ENCODE measurements around the gene KLRG1. TPM values are rescaled to one million over a fixed set of nuclear protein-coding genes. Genes with fewer than 3 reads are reported as not detected.
A peak's percentile ranks its signal among the peaks of the same experiment; 100 is the strongest.

The KLRG1 gene
- total and polyA plus RNA-seq, 2 experiments from 2014 or later, result 0.37 to 1.8 TPM

- Histone ChIP-seq H3K27ac (no peak overlapping the region), H2AFZ (no peak overlapping the region), H3K27me3 (no peaks in the 10 kb centered on the region), H3K4me2 (no peak overlapping the region), H3K4me1 (ENCODE audit: insufficient read depth) (no peaks in the 10 kb centered on the region), H3K79me2 (no peaks in the 10 kb centered on the region), H3K4me3 (no peak overlapping the region), H4K20me1 (ENCODE audit: insufficient read depth, poor library complexity, severe bottlenecking) (no peaks in the 10 kb centered on the region), H3K9me2 (replicated peaks; ENCODE audit: insufficient read depth) (no peaks in the 10 kb centered on the region), H3K36me3 (replicated peaks; ENCODE audit: insufficient read depth, low read depth) (no peaks in the 10 kb centered on the region), H3K9me3 (ENCODE audit: low read depth) (no peaks in the 10 kb centered on the region)
- DNase-seq (ENCODE audit: low spot score), result no peak
- TF ChIP-seq, protein P1, sequence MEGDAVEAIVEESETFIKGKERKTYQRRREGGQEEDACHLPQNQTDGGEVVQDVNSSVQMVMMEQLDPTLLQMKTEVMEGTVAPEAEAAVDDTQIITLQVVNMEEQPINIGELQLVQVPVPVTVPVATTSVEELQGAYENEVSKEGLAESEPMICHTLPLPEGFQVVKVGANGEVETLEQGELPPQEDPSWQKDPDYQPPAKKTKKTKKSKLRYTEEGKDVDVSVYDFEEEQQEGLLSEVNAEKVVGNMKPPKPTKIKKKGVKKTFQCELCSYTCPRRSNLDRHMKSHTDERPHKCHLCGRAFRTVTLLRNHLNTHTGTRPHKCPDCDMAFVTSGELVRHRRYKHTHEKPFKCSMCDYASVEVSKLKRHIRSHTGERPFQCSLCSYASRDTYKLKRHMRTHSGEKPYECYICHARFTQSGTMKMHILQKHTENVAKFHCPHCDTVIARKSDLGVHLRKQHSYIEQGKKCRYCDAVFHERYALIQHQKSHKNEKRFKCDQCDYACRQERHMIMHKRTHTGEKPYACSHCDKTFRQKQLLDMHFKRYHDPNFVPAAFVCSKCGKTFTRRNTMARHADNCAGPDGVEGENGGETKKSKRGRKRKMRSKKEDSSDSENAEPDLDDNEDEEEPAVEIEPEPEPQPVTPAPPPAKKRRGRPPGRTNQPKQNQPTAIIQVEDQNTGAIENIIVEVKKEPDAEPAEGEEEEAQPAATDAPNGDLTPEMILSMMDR (IDR thresholded peaks at IDR 0.05; ENCODE audit: poor library complexity), result no peak
- WGBS (ENCODE audit: low lambda C conversion rate, missing lambda C conversion rate), result 97% methylated on average over 6 of the region's 6 CpGs
Measured at GRCh38 chr12:9034095-9034494, 44.7 kb downstream of the KLRG1 start.

DNA sequence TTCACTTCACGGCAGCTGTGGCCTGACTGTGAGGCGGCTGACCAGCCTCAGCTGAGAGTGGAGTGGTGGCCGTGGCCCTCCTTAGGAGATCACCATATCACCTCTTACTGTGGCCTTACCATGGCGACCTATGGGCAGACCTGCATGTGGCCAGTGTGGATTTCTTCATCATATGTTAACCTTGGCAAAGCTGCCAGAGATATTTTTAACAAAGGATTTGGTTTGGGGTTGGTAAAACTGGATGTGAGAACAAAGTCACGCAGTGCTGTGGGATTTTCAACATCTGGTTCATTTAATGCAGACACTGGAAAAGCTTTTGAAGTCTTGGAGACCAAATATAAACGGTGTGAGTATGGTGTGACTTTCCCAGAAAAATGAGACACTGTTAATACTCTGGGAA is 46.9 kb downstream of the KLRG1 start:
- Histone ChIP-seq H3K4me2 (no peak overlapping the region), H3K9me3 (ENCODE audit: low read depth) (no peaks in the 10 kb centered on the region), H3K27ac (no peak overlapping the region), H3K27me3 (no peaks in the 10 kb centered on the region), H3K36me3 (replicated peaks; ENCODE audit: insufficient read depth, low read depth) (no peaks in the 10 kb centered on the region), H3K79me2 (no peaks in the 10 kb centered on the region), H3K4me3 (no peak overlapping the region), H2AFZ (no peak overlapping the region), H3K4me1 (ENCODE audit: insufficient read depth) (no peaks in the 10 kb centered on the region), H4K20me1 (ENCODE audit: insufficient read depth, poor library complexity, severe bottlenecking) (no peaks in the 10 kb centered on the region), H3K9me2 (replicated peaks; ENCODE audit: insufficient read depth) (no peaks in the 10 kb centered on the region)
- 84% methylated on average over 6 of the region's 6 CpGs for WGBS (ENCODE audit: low lambda C conversion rate, missing lambda C conversion rate)
- TF ChIP-seq, protein P1 (IDR thresholded peaks at IDR 0.05; ENCODE audit: poor library complexity), result no peak
- TF ChIP-seq EZH2phosphoT487 (IDR thresholded peaks at IDR 0.05; ENCODE audit: low read depth, severe bottlenecking, unreplicated experiment) (no peak), EZH2 (IDR thresholded peaks at IDR 0.05; ENCODE audit: borderline replicate concordance) (no peak)
- DNase-seq (ENCODE audit: low spot score), result no peak

DNA sequence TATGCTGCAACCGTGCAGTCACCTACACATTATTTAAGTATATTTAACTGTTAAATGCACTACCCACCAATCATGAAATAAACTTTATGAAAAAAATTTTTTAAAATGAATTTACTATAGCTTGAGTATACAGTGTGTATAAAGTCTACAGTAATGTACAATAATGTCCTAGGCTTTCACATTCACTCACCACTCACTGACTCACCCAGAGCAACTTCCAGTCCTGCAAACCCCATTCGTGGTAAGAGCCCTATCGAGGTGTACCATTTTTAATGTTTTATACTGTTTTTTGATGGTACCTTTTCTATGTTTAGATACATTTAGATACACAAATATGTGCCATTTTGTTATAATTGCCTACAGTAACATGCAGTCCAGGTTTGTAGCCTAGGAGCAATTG is 48.1 kb downstream of the KLRG1 start:
- Histone ChIP-seq H3K27ac (no peak overlapping the region), H3K9me3 (ENCODE audit: low read depth) (no peaks in the 10 kb centered on the region), H3K79me2 (no peaks in the 10 kb centered on the region), H4K20me1 (ENCODE audit: insufficient read depth, poor library complexity, severe bottlenecking) (no peaks in the 10 kb centered on the region), H3K4me2 (no peak overlapping the region), H3K9me2 (replicated peaks; ENCODE audit: insufficient read depth) (no peaks in the 10 kb centered on the region), H3K36me3 (replicated peaks; ENCODE audit: insufficient read depth, low read depth) (no peaks in the 10 kb centered on the region), H3K4me3 (no peak overlapping the region), H3K27me3 (no peaks in the 10 kb centered on the region), H2AFZ (no peak overlapping the region), H3K4me1 (ENCODE audit: insufficient read depth) (no peaks in the 10 kb centered on the region)
- 89% methylated on average over 3 of the region's 3 CpGs for WGBS (ENCODE audit: low lambda C conversion rate, missing lambda C conversion rate)
- no peak for DNase-seq (ENCODE audit: low spot score)
- TF ChIP-seq EZH2 (IDR thresholded peaks at IDR 0.05; ENCODE audit: borderline replicate concordance) (no peak), EZH2phosphoT487 (IDR thresholded peaks at IDR 0.05; ENCODE audit: low read depth, severe bottlenecking, unreplicated experiment) (no peak)
- TF ChIP-seq, protein P1 (IDR thresholded peaks at IDR 0.05; ENCODE audit: poor library complexity), result no peak

DNA sequence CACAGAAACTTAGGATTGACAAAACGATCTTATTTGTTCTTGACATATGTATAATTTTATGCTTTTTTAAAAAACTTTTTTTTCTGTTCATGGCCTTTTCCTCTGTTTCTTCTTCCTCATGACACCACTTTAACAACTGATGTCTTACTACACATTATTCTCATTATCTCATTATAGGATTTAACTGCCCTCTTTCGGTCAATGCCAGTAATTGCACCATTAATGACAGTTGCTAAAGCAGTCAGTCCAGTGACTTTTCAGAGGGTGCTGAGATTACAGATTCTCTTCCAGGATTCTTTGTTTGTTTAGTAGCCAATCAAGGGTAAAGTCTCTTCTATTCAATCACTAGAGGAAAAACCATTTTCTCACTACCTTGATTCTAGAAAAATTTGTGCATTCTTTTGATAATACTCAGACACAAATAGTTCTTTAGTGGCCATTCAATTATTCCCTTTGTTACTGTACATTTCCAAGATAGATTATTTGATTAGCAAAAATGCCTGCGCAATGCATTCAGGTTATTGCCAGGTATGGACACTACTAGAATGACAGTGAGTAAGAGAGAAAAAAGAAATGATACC is 50.1 kb downstream of the KLRG1 start:
- Histone ChIP-seq H3K4me1 (ENCODE audit: insufficient read depth) (no peaks in the 10 kb centered on the region), H3K27ac (no peak overlapping the region), H3K9me2 (replicated peaks; ENCODE audit: insufficient read depth) (no peaks in the 10 kb centered on the region), H3K36me3 (replicated peaks; ENCODE audit: insufficient read depth, low read depth) (no peaks in the 10 kb centered on the region), H4K20me1 (ENCODE audit: insufficient read depth, poor library complexity, severe bottlenecking) (no peaks in the 10 kb centered on the region), H3K4me3 (no peak overlapping the region), H3K9me3 (ENCODE audit: low read depth) (no peaks in the 10 kb centered on the region), H2AFZ (no peak overlapping the region), H3K4me2 (no peak overlapping the region), H3K79me2 (no peaks in the 10 kb centered on the region), H3K27me3 (no peaks in the 10 kb centered on the region)
- TF ChIP-seq EZH2phosphoT487 (IDR thresholded peaks at IDR 0.05; ENCODE audit: low read depth, severe bottlenecking, unreplicated experiment) (no peak), EZH2 (IDR thresholded peaks at IDR 0.05; ENCODE audit: borderline replicate concordance) (no peak)
- TF ChIP-seq, protein P1 (IDR thresholded peaks at IDR 0.05; ENCODE audit: poor library complexity), result peak; percentile 73
- DNase-seq (ENCODE audit: low spot score), result peak; percentile 75
- 11% methylated on average over 3 of the region's 3 CpGs for WGBS (ENCODE audit: low lambda C conversion rate, missing lambda C conversion rate)

All from hepatocyte (in vitro differentiated cells).